Activated CD8-positive, alpha-beta T cell treated with anti-CD3 and anti-CD28 coated beads for 36 hours (primary cell): ENCODE data around the gene PEX11A. TPM values are rescaled to one million over a fixed set of nuclear protein-coding genes. Genes with fewer than 3 reads are reported as not detected.

Source experiments
- ATAC-seq: fragments of 200-7000 bp; cut with Tn5 transposase; one replicate; pipeline ENCODE4 v1.10.0; 2021; ENCODE audit warnings: mild to moderate bottlenecking, moderate library complexity
- CTCF ChIA-PET: fragments of 350-600 bp; sonication (Branson Sonifier 250); formaldehyde crosslinking; loops from one replicate; lab custom pipeline; 2021; ENCODE audit warnings: antibody characterized with exemption; lab: Charles Lee
- POLR2A ChIA-PET: fragments of 350-600 bp; sonication (Branson Sonifier 250); formaldehyde crosslinking; loops from one replicate; lab custom pipeline; 2021; ENCODE audit warnings: antibody characterized with exemption; lab: Charles Lee
- DNase-seq: peaks from one replicate; pipeline ENCODE4 v3.0.0-alpha.2; 2020
- H3K27ac Mint-ChIP-seq: one replicate; pipeline ENCODE4 v1.8.0; 2021; ENCODE audit warnings: mild to moderate bottlenecking, mixed read lengths
- H3K27me3 Mint-ChIP-seq: one replicate; pipeline ENCODE4 v1.8.0; 2021; ENCODE audit warnings: mixed read lengths
- H3K36me3 Mint-ChIP-seq: one replicate; pipeline ENCODE4 v1.8.0; 2021; ENCODE audit warnings: low read depth, mixed read lengths
- H3K4me1 Mint-ChIP-seq: one replicate; pipeline ENCODE4 v1.8.0; 2021; ENCODE audit warnings: low read depth, mixed read lengths
- H3K4me3 Mint-ChIP-seq: one replicate; pipeline ENCODE4 v1.8.0; 2021; ENCODE audit warnings: mild to moderate bottlenecking, moderate library complexity, mixed read lengths
- H3K9me3 Mint-ChIP-seq: one replicate; pipeline ENCODE4 v1.8.0; 2021; ENCODE audit warnings: mixed read lengths
- intact Hi-C: fragments of 100-400 bp; cut with micrococcal nuclease; formaldehyde crosslinking; loops from one replicate; pipeline ENCODE4 v1.10.0; 2022
- total RNA-seq, 2 experiments: library from RNA; stranded (reverse); gene quantifications; one replicate each; pipeline ENCODE4 v1.2.3, GENCODE V29; 2021
- TF ChIP-seq, protein P1 (sequence below): fragments of 200-600 bp; IDR thresholded peaks from one replicate; pipeline ENCODE4 v1.8.0; 2022; ENCODE audit warnings: antibody characterized with exemption, mild to moderate bottlenecking

Gene PEX11A
- total RNA-seq, 2 experiments from 2014 or later = 3.3 to 4.0 TPM

DNA sequence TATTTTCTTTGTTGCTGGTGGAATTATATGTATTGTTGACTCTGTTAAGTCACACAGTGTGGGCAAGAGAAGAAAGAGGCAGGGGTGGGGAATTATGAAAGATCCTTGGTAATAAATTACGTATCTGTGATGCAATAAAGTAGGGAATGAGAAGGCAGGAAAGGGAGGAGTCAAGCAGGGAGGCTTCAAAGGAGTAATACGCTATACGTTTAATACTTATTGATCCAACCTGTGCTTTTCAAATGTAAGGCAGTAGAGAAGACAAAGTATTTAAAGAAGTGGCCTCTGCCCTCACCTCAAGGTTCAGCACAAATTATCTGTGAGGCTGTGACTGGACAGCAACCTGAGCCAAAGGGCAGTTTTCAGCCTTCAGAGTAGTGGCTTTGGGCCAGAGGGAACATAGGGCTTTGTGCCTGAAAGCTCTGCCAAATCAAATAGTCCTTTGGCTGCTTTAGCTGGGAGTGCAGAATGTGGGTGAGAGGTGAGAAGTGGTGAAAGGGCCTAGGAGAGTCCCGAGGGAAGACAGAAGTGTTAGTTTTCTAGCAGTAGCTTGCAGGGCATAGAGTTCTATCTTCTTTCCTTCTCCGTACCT is 10.2 kb downstream of the PEX11A start:
- peaks cover 4% of the 10 kb centered on the region for H3K36me3 Mint-ChIP-seq
- no peak overlapping the region for H3K4me3 Mint-ChIP-seq
- intact Hi-C loops = no loop called here
- H3K27me3 Mint-ChIP-seq = no peaks in the 10 kb centered on the region
- no peaks in the 10 kb centered on the region for H3K4me1 Mint-ChIP-seq
- no peak for DNase-seq
- ChIA-PET POLR2A (no interaction called here), CTCF (no interaction called here)
- H3K27ac Mint-ChIP-seq = no peak overlapping the region
- TF ChIP-seq, protein P1, sequence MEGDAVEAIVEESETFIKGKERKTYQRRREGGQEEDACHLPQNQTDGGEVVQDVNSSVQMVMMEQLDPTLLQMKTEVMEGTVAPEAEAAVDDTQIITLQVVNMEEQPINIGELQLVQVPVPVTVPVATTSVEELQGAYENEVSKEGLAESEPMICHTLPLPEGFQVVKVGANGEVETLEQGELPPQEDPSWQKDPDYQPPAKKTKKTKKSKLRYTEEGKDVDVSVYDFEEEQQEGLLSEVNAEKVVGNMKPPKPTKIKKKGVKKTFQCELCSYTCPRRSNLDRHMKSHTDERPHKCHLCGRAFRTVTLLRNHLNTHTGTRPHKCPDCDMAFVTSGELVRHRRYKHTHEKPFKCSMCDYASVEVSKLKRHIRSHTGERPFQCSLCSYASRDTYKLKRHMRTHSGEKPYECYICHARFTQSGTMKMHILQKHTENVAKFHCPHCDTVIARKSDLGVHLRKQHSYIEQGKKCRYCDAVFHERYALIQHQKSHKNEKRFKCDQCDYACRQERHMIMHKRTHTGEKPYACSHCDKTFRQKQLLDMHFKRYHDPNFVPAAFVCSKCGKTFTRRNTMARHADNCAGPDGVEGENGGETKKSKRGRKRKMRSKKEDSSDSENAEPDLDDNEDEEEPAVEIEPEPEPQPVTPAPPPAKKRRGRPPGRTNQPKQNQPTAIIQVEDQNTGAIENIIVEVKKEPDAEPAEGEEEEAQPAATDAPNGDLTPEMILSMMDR = no peak
- no peaks in the 10 kb centered on the region for H3K9me3 Mint-ChIP-seq
- ATAC-seq = no peak

DNA sequence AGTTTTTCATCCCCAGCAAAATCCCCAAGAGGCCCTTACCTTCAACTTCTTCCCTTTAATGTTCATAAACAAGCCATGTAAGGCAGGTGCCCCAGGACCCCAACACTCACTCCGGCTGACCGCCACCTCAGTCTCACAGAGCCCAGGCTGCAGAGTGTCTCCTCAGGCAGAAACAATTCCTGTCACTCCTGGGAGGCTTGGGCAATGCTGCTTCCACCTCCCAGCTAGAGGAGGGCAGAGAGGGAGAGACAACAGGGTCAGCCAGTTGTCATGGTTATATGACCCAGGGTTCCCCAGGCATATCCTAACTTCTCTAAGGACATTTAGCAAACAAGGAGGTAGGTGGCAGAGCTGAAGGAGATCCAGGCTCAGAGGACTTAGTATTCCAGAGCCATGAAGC is 11.3 kb downstream of the PEX11A start, which contains the start of gene PLIN1:
PLIN1 (minus strand) TSS at position 156 of the 400 bp plus-strand sequence. CDS start 1,878 bp downstream, outside the sequence.
- Mint-ChIP-seq H3K9me3 (no peaks in the 10 kb centered on the region), H3K4me3 (no peak within 1 kb of the TSS), H3K36me3 (peaks cover 4% of the 10 kb centered on the region), H3K4me1 (no peaks in the 10 kb centered on the region), H3K27me3 (no peaks in the 10 kb centered on the region), H3K27ac (no peak within 1 kb of the TSS)
- intact Hi-C loops = no loop called here
- DNase-seq = no peak
- ChIA-PET POLR2A (no interaction called here), CTCF (interaction anchor here (0.6 kb wide), 1 partner anchor 26 kb away, joined by 3 read pairs; no protein-coding TSS in a partner anchor)
- TF ChIP-seq, protein P1 = no peak
- no peak for ATAC-seq

DNA sequence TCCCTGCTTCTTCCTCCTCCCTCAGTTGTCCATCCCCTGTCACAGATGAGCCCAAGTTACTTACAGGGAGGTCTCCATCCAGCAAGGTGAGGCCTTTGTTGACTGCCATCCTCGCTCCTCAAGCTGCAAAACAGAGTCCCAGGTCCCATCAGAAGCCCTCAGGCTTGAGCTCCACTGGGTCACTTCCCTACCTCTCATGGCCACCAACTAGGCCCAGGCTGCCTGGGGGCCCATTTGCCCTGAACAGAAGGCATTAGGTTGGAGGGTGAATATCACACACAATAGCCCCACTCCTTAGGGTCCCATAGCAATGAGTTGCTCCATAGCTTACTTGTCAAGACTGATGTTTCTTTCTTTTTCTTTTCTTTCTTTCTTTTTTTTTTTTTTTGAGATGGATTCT is 13.2 kb downstream of the PEX11A start:
- ChIA-PET CTCF (no interaction called here), POLR2A (no interaction called here)
- Mint-ChIP-seq H3K27ac (no peak overlapping the region), H3K36me3 (peaks cover 2% of the 10 kb centered on the region), H3K9me3 (no peaks in the 10 kb centered on the region), H3K4me3 (no peak overlapping the region), H3K4me1 (no peaks in the 10 kb centered on the region), H3K27me3 (no peaks in the 10 kb centered on the region)
- intact Hi-C loops = no loop called here
- TF ChIP-seq, protein P1 = no peak
- no peak for ATAC-seq
- no peak for DNase-seq

DNA sequence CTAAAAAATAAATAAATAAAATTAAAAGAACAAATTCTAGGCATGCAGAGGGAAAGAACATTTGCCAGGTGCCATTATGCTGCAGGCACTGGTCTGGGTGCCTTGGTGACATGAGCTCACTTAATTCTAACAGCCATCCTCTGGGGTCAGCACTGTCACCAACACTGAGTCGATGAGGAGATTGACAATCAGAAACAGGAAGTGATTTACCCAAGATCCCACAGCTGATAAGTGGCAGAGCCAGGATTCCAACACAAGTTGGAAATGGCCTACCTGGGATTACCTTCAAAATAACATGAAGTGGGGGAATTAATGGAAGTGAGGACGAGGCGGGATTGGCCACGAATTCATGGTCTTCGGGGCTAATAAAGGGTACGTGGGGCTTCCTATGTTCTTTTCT is 14.9 kb downstream of the PEX11A start:
- intact Hi-C loops = no loop called here
- Mint-ChIP-seq H3K4me1 (peaks cover 3% of the 10 kb centered on the region), H3K27ac (no peak overlapping the region), H3K27me3 (no peaks in the 10 kb centered on the region), H3K4me3 (no peak overlapping the region), H3K36me3 (no peaks in the 10 kb centered on the region), H3K9me3 (no peaks in the 10 kb centered on the region)
- DNase-seq = no peak
- CTCF ChIA-PET = interaction anchor here (1.2 kb wide), 1 partner anchor 10 kb away, joined by 3 read pairs; no protein-coding TSS in a partner anchor
- POLR2A ChIA-PET = no interaction called here
- TF ChIP-seq, protein P1 = no peak
- no peak for ATAC-seq

DNA sequence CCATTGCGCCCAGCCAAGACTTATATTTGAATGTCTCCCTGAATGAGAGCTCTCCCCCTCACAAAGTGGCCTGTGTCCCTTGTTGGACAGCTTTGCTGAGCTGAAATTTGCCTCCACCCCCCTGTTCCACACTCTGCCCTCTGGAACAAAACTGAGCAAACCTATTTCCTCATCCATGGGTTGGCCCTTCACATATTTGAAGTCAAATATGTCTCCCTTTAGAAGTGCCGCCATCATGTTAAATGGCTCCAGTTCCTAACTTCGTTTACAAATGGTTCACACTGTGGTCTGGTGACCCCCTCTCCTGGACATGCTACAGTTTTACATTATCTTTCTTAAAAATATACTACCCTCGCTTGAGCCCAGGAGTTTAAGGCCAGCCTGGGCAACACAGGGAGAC is 16.0 kb downstream of the PEX11A start:
- ChIA-PET POLR2A (no interaction called here), CTCF (interaction anchor here (0.8 to 3.2 kb wide), 4 partner anchors 17 to 54 kb away, joined by 3 to 13 read pairs (median 7); no protein-coding TSS in a partner anchor)
- Mint-ChIP-seq H3K4me1 (peaks cover 3% of the 10 kb centered on the region), H3K9me3 (no peaks in the 10 kb centered on the region), H3K4me3 (no peak overlapping the region), H3K27ac (no peak overlapping the region), H3K36me3 (no peaks in the 10 kb centered on the region), H3K27me3 (no peaks in the 10 kb centered on the region)
- intact Hi-C loops = no loop called here
- ATAC-seq (no peak), DNase-seq (no peak)
- TF ChIP-seq, protein P1 = no peak
